Measurements from ENCODE around the gene ZFYVE28.

ZFYVE28 gene

DNA sequence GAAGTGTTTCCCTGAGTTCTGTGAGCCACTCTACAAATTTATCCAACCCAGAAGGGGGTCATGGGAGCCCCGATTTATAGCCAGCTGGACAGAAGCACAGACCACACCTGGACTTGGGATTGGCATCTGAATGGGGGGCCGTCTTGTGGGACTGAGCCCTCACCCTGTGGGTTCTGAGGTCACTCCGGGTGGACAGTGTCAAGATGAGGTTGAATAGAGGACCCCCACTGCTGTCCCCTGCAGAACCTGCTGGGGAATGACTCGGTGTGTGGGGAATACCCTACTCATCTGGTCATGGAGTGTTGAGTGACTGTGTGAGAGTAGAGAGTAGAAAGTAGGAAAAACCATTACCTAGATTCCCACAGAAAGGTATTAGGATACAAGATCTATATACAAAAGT is 67.5 kb downstream of the ZFYVE28 start:
- Histone ChIP-seq H3K9me3 (ENCODE audit: insufficient read depth, low read length) (no peaks in the 10 kb centered on the region), H3K36me3 (ENCODE audit: low read length) (no peaks in the 10 kb centered on the region), H3F3A (ENCODE audit: insufficient read depth) (no peaks in the 10 kb centered on the region), H4K20me1 (ENCODE audit: low read depth, low read length) (no peaks in the 10 kb centered on the region), H3K9me2 (replicated peaks; ENCODE audit: insufficient read depth, low read length) (no peaks in the 10 kb centered on the region), H3K4me2 (ENCODE audit: low read depth, low read length, poor library complexity, severe bottlenecking) (no peak overlapping the region), H2AFZ (ENCODE audit: low read depth, low read length, severe bottlenecking) (no peak overlapping the region), H3K27ac (ENCODE audit: low read depth, low read length) (no peak overlapping the region), H3K79me2 (ENCODE audit: insufficient read depth, low read length) (no peaks in the 10 kb centered on the region), H3K27me3 (ENCODE audit: low read length) (no peaks in the 10 kb centered on the region), H3K4me3 (ENCODE audit: insufficient read depth, low read length, poor library complexity, severe bottlenecking) (no peak overlapping the region), H3K9ac (ENCODE audit: low read length) (no peak overlapping the region)
- TF ChIP-seq, protein P1, sequence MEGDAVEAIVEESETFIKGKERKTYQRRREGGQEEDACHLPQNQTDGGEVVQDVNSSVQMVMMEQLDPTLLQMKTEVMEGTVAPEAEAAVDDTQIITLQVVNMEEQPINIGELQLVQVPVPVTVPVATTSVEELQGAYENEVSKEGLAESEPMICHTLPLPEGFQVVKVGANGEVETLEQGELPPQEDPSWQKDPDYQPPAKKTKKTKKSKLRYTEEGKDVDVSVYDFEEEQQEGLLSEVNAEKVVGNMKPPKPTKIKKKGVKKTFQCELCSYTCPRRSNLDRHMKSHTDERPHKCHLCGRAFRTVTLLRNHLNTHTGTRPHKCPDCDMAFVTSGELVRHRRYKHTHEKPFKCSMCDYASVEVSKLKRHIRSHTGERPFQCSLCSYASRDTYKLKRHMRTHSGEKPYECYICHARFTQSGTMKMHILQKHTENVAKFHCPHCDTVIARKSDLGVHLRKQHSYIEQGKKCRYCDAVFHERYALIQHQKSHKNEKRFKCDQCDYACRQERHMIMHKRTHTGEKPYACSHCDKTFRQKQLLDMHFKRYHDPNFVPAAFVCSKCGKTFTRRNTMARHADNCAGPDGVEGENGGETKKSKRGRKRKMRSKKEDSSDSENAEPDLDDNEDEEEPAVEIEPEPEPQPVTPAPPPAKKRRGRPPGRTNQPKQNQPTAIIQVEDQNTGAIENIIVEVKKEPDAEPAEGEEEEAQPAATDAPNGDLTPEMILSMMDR (IDR thresholded peaks at IDR 0.05; ENCODE audit: insufficient read depth, low read length, poor library complexity, severe bottlenecking) = no peak
- no peak for TF ChIP-seq EZH2phosphoT487 (conservative IDR thresholded peaks at IDR 0.05; ENCODE audit: low read length)

- no peak overlapping the region for H3K9ac ChIP-seq (ENCODE audit: low read length)
- no peak overlapping the region for H2AFZ ChIP-seq (ENCODE audit: low read depth, low read length, severe bottlenecking)
- no peaks in the 10 kb centered on the region for H3K79me2 ChIP-seq (ENCODE audit: insufficient read depth, low read length)
- H3K4me3 ChIP-seq (ENCODE audit: insufficient read depth, low read length, poor library complexity, severe bottlenecking) = no peak overlapping the region
- H3K9me3 ChIP-seq (ENCODE audit: insufficient read depth, low read length) = no peaks in the 10 kb centered on the region
- no peaks in the 10 kb centered on the region for H3F3A ChIP-seq (ENCODE audit: insufficient read depth)
- no peaks in the 10 kb centered on the region for H3K36me3 ChIP-seq (ENCODE audit: low read length)
- no peak overlapping the region for H3K27ac ChIP-seq (ENCODE audit: low read depth, low read length)
- H3K9me2 ChIP-seq (replicated peaks; ENCODE audit: insufficient read depth, low read length) = no peaks in the 10 kb centered on the region
- H3K4me2 ChIP-seq (ENCODE audit: low read depth, low read length, poor library complexity, severe bottlenecking) = no peak overlapping the region
- no peaks in the 10 kb centered on the region for H3K27me3 ChIP-seq (ENCODE audit: low read length)
- no peak for TF ChIP-seq EZH2phosphoT487 (conservative IDR thresholded peaks at IDR 0.05; ENCODE audit: low read length)
- TF ChIP-seq, protein P1 (IDR thresholded peaks at IDR 0.05; ENCODE audit: insufficient read depth, low read length, poor library complexity, severe bottlenecking) = no peak
- no peaks in the 10 kb centered on the region for H4K20me1 ChIP-seq (ENCODE audit: low read depth, low read length)
Measured at GRCh38 chr4:2348786-2349185, 69.7 kb downstream of the ZFYVE28 start.

DNA sequence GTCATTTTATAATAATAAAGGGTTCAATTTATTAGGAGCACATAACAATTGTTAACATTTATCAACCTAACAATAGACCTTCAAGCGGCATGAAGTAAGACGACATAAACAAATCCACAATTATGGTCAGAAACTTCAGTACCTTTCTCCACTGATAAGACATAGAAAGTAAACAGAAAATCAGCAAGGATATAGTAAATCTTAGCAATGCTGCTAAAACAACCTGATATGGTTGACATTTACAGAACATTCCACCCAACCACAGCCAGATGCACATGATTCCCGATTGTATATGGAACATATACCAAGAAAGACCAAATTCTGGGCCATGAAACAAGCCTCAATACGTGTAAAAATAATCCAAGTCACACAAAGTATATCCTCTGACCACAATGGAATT is 71.3 kb downstream of the ZFYVE28 start:
- Histone ChIP-seq H3K9ac (ENCODE audit: low read length) (no peak overlapping the region), H4K20me1 (ENCODE audit: low read depth, low read length) (no peaks in the 10 kb centered on the region), H3K27me3 (ENCODE audit: low read length) (no peaks in the 10 kb centered on the region), H3K79me2 (ENCODE audit: insufficient read depth, low read length) (no peaks in the 10 kb centered on the region), H3K4me3 (ENCODE audit: insufficient read depth, low read length, poor library complexity, severe bottlenecking) (no peak overlapping the region), H3K36me3 (ENCODE audit: low read length) (no peaks in the 10 kb centered on the region), H3K4me2 (ENCODE audit: low read depth, low read length, poor library complexity, severe bottlenecking) (no peak overlapping the region), H3K9me3 (ENCODE audit: insufficient read depth, low read length) (no peaks in the 10 kb centered on the region), H3F3A (ENCODE audit: insufficient read depth) (no peaks in the 10 kb centered on the region), H2AFZ (ENCODE audit: low read depth, low read length, severe bottlenecking) (no peak overlapping the region), H3K9me2 (replicated peaks; ENCODE audit: insufficient read depth, low read length) (no peaks in the 10 kb centered on the region), H3K27ac (ENCODE audit: low read depth, low read length) (no peak overlapping the region)
- TF ChIP-seq EZH2phosphoT487 (conservative IDR thresholded peaks at IDR 0.05; ENCODE audit: low read length) = no peak
- TF ChIP-seq, protein P1 (IDR thresholded peaks at IDR 0.05; ENCODE audit: insufficient read depth, low read length, poor library complexity, severe bottlenecking) = no peak

Measured in SU-DHL-6 (cell line).